Measurements from ENCODE around the gene FRG2C.
"Not testable (repeated sequence)": the region's sequence is repeated elsewhere in the genome, so short reads cannot be mapped to it uniquely, and the experiment has no call there.

FRG2C gene

DNA sequence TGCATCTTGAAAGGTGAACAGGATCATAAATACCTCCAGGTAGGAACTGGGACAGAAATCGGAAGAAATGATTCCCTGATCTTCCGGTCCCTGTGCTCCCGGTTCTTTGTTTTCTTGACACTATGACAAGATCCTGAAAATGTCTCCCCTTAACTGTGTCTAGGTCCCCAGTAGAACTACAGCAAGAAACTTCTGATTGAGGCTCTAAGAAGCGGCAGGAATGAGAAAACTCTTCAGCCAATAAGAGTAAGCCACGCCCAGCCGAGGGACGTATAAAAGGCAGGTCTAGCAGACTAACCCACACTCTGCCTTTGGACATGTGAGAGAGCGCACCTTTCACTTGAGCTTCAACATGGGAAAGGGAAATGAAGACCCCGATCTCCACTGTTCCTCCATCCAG is at the start of gene FRG2C:
FRG2C (plus strand) TSS at position 301 of the 400 bp plus-strand sequence; CDS start at position 353, 52 bp downstream.
- not testable (repeated sequence) for DNase-seq

DNA sequence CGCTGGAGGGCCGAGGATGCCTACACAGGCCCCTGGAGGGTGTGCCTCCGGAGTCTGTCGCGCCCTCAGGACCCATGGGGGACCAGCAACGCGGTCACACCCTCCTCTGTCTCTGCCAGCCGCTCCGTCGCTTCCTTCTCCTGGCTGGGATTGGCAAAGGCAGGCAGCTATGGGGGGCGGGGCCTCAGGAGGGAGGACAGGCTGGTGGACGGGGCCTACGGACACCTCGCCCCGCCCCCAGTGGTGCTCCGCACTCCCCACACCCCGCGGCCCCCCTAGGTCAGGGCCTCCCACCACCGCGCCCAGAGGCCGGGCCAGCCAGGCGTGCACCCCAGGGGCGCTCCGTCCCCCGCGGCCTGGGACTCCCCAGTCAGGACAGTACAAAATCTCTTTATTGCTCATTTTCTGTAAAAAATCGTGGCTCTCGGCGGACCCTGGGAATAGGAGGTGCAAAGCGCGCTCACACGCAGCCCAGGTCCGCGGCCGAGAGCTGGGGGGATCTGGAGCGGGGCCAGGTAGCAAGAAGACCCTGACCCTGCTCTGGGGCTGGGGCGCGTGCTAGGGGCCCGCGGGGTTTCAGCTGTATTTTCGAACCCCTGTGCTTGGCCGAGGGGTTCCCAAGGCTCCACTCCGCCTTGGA is 45.3 kb upstream of the FRG2C start:
- DNase-seq: not testable (repeated sequence)

DNA sequence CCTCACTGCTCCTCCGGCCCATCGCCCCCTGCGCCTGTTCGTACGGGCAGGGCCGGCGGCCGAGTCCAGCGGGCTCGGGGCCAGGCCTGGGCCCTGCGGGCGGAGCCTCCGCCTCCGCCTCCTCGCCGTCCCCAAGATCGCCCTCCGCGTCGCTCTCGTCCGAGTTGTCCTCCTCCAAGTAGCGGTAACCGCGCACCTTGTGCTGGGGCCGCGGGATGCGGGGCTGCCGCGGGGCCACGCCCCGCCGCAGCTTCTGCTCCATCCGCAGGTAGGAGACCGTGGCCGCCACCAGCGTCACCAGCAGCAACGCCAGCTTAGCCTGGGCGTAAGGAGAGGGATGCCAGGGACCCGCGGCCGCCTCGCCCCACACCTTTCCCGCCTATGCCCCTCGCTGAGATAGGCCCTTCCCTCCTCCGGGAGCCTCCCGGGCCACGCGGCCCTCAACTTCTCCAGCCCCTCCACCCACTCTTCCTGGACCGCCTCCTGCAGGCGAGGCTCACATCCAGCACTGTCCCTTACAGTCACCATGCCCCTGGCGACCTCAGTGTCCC is 44.6 kb upstream of the FRG2C start:
- not testable (repeated sequence) for DNase-seq

DNA sequence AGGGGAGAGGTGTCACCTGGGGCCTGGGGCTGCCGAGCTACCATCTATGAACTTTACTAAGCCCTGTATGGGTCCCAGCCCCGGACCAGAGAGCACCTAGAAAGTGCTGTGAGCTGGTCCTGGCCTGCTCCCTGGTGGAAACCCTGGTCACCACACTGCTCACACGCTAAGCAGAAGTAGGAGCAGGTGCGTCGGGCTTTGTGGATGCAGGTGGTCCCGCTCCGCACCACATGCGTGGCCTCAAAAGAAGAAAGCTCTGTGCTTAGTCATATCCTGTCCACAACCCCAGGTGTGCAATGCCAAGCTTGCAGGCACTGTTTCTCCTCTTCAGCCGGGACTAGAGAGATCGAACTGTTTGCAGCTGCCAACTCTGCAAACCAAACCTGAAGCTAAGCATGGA is 42.4 kb upstream of the FRG2C start:
- DNase-seq: not testable (repeated sequence)

DNA sequence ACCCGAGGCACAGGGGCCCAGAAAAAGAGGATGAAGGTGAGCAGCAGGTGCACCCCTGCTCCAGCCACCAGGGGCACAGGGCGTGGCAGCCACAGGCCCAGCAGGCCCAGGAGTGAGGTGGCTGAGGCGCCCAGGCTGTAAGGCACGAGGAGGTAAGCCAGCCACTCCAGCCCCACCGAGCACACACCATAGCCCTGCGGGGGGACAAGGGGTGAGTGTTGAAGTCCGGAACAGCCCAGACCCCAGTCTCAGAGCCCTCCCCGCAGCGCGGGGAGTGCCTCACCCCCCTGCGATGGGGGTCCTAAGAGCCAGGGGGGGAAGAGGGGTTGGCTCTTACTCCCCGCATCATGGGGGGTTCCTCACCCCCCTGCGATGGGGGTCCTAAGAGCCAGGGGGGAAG is 40.5 kb upstream of the FRG2C start:
- not testable (repeated sequence) for DNase-seq

DNA sequence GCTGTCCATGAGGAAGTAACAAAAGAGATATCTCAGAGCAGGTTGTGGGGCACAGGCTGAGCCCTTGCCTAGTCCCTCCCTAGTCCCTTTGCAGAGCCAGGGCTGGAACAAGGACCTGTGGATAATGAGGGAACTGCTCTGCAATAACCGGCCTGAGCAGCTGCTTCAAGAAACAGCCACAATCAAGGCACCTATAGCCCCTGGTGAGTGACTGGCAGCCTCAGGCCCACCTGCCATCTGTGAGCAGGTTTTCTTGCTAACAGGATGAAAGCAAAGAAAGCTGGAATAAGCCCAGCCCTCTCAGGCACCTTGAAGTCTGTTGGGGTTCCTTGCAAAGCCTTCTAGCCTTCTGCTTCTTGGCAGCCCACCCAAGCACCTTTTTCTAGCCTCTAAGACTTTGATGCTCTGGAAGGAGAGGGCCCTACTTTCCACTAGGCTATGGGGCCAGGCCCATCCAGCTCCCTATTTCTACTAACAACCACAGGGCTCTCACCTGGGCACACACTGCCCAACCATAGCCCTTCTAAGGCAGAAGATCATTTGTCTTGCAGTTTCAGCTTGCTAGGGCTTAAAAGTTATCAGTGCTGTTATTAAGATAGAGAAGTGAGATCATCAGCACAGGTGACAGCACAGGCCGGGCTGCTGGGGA is 33.1 kb upstream of the FRG2C start:
- not testable (repeated sequence) for DNase-seq

DNA sequence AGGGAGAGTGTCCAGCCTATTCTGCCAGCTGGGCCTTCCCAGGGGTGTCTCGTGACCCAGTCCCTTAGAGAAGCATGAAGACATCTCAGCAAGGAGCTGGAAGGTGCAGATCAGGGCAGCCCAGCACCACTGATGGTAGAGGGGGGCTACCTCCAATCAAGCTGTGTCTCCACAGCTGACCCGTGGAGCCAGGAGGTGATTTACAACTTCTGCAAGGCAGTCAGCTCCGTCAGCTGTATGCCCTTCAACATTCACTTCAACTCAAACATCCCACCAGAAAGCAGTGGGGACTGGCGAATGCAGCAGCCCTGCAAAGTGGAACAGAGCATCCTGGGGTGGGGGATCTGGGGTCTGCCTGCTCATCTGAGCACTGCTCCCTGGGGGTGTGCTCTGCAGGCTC is 32.6 kb upstream of the FRG2C start:
- no peak for DNase-seq

DNA sequence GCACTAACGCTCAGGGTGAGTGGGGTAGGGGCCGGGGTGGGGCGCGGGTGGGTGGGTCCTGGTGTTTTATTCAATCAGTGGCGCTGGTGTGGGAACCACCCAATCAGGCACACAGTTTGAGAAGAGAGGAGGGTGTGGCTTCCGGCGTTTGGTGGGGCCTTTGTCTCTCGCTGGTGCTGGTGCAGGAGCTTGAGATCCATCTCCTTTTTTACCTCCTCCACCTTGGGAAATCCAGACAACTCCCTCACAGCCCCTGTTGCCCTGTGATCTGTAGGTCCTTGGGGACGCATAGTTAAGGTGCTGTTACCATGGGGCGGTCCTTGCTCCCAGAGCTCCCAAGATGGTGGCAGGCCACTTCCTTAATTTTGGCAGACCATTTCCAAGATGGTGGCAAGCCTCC is 25.2 kb upstream of the FRG2C start:
- DNase-seq: not testable (repeated sequence)

DNA sequence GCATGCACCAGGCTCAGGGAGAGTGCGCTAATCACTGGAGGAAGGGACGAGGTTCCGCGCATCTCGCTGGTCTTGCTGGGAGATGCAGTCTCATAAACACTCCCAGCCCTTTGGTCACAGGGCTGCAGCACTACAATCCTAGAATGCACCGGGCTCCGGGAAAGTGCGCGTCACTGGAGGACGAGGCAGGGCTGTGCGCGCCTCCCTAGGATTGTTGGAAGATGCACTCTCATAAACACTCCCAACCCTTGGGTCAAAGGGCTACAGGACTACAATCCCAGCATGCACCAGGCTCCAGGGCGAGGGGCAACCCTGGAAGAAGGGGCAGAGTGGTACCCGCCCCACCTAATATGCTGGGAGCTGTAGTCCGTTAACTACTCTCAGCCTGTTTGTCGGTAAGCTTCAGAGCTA is 23.0 kb upstream of the FRG2C start:
- DNase-seq: peak; percentile 31

DNA sequence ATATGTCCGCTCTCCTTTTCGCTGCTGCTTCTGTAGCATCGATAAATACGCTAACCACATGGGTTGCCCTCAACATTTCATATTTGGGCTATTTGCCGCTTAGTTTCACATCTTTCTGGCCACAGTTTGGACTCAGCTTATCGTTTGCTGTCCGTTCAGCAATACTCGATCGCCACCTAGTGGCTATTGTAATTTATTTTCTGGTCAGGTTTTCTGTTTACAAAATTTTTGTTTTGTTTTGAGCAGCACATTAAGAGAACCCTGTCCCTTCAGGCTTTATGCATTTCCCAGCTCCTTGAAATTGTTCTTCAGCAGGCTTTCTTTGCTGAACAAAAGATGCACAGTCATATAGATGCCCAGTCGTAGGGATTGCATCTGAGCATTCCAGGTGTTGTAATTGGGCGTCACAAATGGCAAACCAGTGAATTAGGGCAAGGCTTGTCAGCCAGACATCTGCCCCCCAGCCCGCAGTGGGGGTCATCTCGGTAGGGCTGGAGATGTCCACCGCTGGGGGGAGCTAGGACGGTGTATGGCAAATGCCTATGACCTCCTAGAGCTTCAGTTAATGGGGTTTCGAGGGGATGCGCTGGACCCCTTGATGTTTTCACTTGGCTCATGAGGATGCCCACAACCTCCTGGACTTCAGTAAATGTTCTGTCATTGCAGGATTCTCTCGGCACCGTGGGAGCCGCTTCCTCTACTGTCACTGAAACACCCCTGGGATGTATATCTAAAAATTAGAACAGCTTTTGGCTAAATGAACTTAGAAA is 20.9 kb upstream of the FRG2C start:
- DNase-seq: not testable (repeated sequence)

DNA sequence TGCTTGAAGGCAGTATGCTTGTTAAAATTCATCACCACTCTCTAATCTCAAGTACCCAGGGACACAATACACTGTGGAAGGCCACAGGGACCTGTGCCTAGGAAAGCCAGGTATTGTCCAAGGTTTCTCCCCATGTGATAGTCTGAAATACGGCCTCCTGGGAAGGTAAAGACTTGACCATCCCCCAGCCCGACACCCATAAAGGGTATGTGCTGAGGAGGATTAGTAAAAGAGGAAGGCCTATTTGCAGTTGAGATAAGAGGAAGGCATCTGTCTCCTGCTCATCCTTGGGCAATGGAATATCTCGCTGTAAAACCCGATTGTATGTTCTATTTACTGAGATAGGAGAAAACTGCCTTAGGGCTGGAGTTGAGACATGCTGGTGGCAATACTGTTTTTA is 18.6 kb upstream of the FRG2C start:
- DNase-seq: not testable (repeated sequence)

DNA sequence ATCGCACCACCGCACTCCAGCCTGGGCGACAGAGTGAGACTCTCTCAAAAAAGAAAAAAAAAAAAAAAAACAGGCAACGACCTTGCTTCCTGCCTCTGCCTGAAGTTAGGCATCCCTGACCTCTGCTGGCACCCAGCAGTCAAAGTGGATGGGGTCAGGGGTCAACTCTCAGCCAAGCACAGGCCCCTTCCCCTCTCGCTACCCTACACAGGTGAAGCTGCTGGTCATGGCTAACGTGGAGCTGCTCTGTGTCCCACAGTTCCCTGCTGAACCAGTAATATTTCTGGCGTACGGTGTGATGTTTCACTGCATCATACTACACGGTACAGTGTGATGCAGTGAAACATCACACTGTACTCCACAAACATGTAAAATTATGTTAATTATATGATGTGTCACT is 13.9 kb upstream of the FRG2C start:
- no peak for DNase-seq

DNA sequence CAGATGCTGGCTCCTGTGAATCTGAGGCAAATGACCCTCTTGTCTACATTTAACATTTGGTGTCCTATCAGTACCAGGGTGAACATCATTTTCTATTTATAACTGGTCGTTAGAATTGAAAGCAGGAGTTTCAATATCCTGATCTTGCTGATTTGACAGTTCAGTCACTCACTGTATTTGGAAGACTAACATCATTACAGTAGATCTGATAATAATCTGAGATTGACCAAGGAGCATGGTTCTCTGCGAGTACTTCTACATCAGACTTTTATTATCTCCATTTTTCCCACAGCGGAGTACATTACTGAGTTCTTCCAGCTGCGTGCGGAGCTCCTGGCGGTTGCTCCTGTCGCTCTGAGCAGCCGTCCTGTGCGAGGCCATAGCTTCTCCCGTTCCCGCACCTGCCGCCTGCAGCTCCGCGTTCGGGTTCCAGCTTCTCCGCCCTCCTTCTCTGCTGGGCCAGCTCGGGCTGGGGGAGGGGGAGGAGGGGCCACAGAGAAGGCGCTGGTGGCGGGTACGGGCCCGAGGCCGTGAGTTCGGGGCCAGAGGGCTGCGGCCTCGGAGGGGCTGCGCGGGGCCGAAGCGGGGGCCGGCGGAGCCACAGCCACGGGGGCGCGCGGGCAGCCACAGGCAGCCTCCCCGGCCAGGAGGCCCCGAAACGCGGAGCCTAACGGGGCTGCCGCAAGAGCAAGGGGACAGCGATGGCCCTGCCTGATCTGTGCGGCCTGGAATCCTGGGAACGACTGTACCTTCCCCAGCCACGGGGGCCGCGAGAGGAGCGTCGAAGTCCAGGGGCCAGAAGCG is 8.8 kb upstream of the FRG2C start:
- DNase-seq: not testable (repeated sequence)

DNA sequence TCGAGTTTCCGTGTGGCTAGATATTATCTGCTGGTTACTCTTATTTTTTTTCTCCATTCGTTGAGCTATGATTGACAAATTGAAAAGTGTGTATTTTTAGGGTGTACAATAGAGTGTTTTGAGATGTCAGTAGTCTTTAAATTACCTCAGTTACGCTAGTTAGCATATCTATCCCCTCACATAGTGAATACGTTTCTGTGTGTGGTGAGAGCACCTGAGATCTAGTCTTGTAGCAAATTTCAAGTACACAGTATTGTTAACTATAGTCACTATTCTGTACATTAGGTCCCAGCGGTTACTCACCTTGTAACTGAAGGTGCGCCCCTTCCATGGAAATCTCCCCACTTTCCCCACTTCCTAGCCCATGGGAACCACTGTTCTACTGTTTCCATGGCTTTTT is 8.2 kb upstream of the FRG2C start:
- not testable (repeated sequence) for DNase-seq

DNA sequence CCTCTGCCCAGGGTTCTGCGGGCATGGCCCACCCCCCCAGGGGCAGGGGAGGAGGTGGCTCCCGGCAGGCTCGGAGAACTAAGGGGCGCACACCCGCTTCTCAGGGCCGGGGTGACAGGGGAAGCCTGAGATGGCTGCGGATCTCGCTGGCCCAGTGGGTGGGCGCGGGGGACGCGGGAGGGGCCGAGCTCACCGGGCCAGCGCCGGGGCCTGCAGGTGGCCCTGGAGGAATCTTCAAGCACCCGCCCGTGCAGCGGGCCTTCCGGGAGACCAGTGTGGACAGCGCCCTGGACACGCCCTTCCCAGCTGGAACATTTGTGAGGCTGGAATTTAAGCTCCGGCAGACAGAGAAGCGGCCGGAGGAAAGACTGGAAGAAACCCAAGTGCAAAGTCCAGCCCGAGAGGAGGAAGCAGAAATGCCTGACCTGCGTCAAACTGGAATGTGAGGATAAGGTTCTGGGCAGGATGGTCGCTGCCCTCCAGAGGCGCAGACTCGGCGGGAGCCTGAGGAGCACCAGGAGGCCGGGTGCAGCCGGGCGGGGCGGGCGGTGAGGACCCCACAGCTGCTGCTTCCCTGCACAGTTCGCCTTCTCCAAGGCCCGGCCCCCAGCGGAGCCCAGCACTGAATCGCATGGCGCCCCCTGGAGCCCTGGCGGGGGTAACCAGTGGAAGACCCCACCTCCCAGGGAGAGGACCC is 5.6 kb upstream of the FRG2C start:
- DNase-seq: not testable (repeated sequence)

DNA sequence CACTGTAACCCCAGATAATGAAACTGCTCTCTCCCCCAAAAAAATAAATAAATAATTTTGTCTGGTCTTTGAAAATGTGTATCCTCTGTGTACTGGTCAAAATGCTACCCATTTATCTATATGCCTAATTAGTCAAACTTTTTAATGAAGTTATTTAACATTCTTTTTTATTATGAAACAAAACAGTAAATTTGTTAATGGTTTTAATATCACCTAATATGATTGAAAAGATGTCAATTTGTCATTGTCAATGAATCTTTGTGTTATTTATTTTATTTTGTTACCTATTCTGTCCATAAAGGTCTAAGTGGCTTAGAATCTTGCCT is 5.1 kb upstream of the FRG2C start:
- not testable (repeated sequence) for DNase-seq

DNA sequence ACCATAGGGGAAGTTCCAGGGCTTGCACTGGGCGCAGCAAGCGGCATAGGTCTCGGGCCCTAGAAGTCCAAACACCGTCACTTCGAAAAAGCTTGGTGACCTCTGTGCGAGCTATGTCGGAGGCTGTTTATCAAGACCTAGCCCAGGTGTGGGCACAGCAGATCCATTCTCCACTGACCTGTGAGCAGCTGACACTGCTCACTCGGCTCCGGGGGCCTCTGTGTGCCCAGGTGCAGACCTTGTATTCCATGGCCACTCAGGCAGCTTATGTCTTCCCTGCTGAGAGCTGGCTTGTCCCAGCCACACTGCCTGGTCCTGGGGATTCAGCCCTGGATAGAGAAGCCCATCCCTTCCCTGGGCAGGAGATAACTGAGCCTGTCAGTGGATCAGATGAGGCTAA is 1.5 kb downstream of the FRG2C start:
- DNase-seq: not testable (repeated sequence)

DNA sequence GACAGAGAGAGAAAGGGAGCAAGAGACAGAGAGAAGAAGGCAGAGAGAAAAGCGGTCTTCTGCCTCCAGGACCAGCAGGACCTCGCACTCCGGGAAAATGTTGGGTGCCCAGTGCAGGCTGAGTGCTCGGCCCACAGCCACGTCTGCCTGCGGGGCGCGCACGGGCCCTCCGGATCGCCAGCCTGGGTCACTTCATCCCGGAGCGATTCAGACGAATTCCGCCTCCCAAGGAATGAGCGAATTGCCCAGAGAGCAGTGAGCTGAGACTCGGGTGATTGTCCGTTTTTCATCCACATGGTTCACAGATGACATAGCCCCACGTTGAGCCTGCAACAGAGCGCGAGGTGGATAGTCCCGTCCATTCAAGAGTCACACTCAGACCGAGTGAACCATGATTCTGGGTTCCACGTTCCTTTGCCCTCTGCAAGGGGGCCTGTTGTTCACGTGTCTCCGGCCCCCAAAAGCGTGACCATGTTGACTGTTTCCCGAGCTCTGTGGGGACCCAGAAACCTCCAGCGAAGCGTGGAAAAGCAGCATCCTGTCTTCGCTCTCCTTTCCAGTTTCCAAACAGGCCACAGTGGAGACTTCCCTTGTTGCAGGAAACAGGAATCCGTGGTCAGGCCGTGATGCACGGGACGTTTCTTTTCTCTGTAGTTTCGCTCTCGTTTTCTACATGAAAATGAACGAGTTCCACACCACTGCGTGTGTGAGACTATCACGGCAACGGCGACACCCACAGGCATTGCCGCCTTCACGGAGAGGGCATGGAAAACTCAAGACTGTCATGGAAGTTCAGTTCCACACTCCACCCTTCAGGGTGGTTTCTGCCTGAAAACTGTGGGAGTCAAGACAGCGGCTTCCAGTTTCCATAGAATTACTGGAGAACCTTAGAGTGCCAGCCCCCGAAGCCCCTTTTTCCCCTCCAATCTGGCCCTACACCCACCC is 3.9 kb downstream of the FRG2C start:
- DNase-seq: not testable (repeated sequence)

DNA sequence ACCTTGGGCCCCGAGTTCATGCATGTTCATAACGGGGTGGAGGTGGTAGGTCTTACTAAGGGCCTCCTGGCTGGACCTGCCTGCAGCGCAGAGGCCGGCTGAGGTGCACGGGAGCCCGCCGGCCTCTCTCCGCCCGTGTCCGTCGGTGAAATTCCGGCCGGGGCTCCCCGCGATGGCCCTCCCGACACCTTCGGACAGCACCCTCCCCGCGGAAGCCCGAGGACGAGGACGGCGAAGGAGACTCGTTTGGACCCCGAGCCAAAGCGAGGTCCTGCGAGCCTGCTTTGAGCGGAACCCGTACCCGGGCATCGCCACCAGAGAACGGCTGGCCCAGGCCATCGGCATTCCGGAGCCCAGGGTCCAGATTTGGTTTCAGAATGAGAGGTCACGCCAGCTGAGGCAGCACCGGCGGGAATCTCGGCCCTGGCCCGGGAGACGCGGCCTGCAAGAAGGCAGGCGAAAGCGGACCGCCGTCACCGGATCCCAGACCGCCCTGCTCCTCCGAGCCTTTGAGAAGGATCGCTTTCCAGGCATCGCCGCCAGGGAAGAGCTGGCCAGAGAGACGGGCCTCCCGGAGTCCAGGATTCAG is 4.7 kb downstream of the FRG2C start:
- DNase-seq: peak; percentile 52
